K562 (cell line): ENCODE results near the gene EPS8L1. TPM values are rescaled to one million over a fixed set of nuclear protein-coding genes. Genes with fewer than 3 reads are reported as not detected.

Source experiments
- ARID1B ChIP-seq: fragments of 450-650 bp; IDR thresholded peaks from 2 replicates; pipeline ENCODE4 v1.6.1; 2016; ENCODE audit warnings: antibody characterized with exemption, mild to moderate bottlenecking, inconsistent platforms
- CREM ChIP-seq: IDR thresholded peaks from 2 replicates; pipeline ENCODE4 v1.6.1; 2014; ENCODE audit warnings: antibody characterized with exemption, low read depth
- FOXJ3 ChIP-seq: sonication (generic); formaldehyde crosslinking; IDR thresholded peaks from 2 replicates; pipeline ENCODE4 v1.4.0; 2020; ENCODE audit warnings: mild to moderate bottlenecking, missing genetic modification reagents
- MIER1 ChIP-seq: fragments of 450-650 bp; IDR thresholded peaks from 2 replicates; pipeline ENCODE4 v1.6.1; 2016; ENCODE audit warnings: antibody characterized with exemption, mild to moderate bottlenecking, low read depth
- MNT ChIP-seq, 2 experiments: fragments of 450-650 bp; conservative IDR thresholded peaks; 2 replicates each; pipeline ENCODE4 v1.6.1; 2017; ENCODE audit warnings: mild to moderate bottlenecking in 2 of 2, moderate library complexity in 2 of 2
- NFIC ChIP-seq: fragments of 450-650 bp; IDR thresholded peaks from 2 replicates; pipeline ENCODE4 v1.6.1; 2017; ENCODE audit warnings: mild to moderate bottlenecking, inconsistent platforms
- NFRKB ChIP-seq: fragments of 450-650 bp; IDR thresholded peaks from 2 replicates; pipeline ENCODE4 v1.6.1; 2016; ENCODE audit warnings: low read depth
- NR2C2 ChIP-seq, 2 experiments: fragments of 200-800 bp in 1 of 2; sonication (Bioruptor generic) in 1 of 2; sonication (generic) in 1 of 2; formaldehyde crosslinking in 1 of 2; IDR thresholded peaks; 2 replicates each; pipeline versions ENCODE4 v1.6.1 to v1.8.0; 2016 to 2022; ENCODE audit warnings: mild to moderate bottlenecking in 1 of 2, missing compliant biosample characterization in 1 of 2, missing genetic modification characterization in 1 of 2, missing genetic modification reagents in 1 of 2
- PRPF4 ChIP-seq: fragments of 200-400 bp; formaldehyde crosslinking; IDR thresholded peaks from one replicate; pipeline ENCODE4 v1.6.1; 2017; ENCODE audit warnings: low read length, low read depth, mild to moderate bottlenecking; ENCODE audit not compliant: insufficient read depth, poor library complexity, severe bottlenecking
- PURB ChIP-seq: sonication (generic); formaldehyde crosslinking; IDR thresholded peaks from 2 replicates; pipeline ENCODE4 v1.9.0; 2021; ENCODE audit warnings: low read depth, mild to moderate bottlenecking, missing genetic modification reagents
- RFX7 ChIP-seq: fragments of 250-450 bp; sonication (Bioruptor Pico); IDR thresholded peaks from 2 replicates; pipeline ENCODE4 v1.5.1; 2021; ENCODE audit warnings: mild to moderate bottlenecking
- SMARCA4 ChIP-seq: fragments of 450-650 bp; IDR thresholded peaks from 2 replicates; pipeline ENCODE4 v1.6.1; 2016
- SNIP1 ChIP-seq: fragments of 450-650 bp; IDR thresholded peaks from 2 replicates; pipeline ENCODE4 v1.7.1; 2017; ENCODE audit warnings: low read depth, mild to moderate bottlenecking
- TAF7 ChIP-seq: fragments of 450-650 bp; IDR thresholded peaks from 2 replicates; pipeline ENCODE4 v1.6.1; 2016; ENCODE audit warnings: missing genetic modification characterization, missing compliant biosample characterization
- TBL1XR1 ChIP-seq, 2 experiments: IDR thresholded peaks; 2 replicates each; pipeline ENCODE4 v1.6.1; 2012; ENCODE audit warnings: improper control_type of control experiment in 2 of 2, low read length in 2 of 2, mild to moderate bottlenecking in 1 of 2
- TOE1 ChIP-seq, 2 experiments: fragments of 450-650 bp in 1 of 2; sonication (generic) in 1 of 2; formaldehyde crosslinking in 1 of 2; IDR thresholded peaks; 2 replicates each; pipeline versions ENCODE4 v1.7.1 to v1.8.0; 2016 to 2022; ENCODE audit warnings: borderline replicate concordance in 2 of 2, mild to moderate bottlenecking in 2 of 2, antibody characterized with exemption in 1 of 2, inconsistent platforms in 1 of 2, low read depth in 1 of 2, missing genetic modification reagents in 1 of 2, moderate library complexity in 1 of 2
- VEZF1 ChIP-seq: fragments of 200-800 bp; sonication (Bioruptor generic); IDR thresholded peaks from 2 replicates; pipeline ENCODE4 v1.6.1; 2017; ENCODE audit warnings: missing genetic modification characterization, missing compliant biosample characterization
- ZMIZ1 ChIP-seq, 2 experiments: fragments of 150-350 bp in 1 of 2; IDR thresholded peaks; 2 replicates each; pipeline ENCODE4 v1.6.1; 2012 to 2016; ENCODE audit warnings: low read depth in 2 of 2, low read length in 2 of 2, mild to moderate bottlenecking in 1 of 2, moderate library complexity in 1 of 2
- ZNF316 ChIP-seq: fragments of 450-650 bp; IDR thresholded peaks from 2 replicates; pipeline ENCODE4 v1.6.1; 2016
- polyA plus RNA-seq, 8 experiments: library from polyadenylated mRNA; depleted of rRNA in 4 of 8; stranded (reverse) in 5 of 8; unstranded in 3 of 8; fragments of >200 nt; fragmentation: Nextera tagmentation in 2 of 8; fragmentation: Illumina TruSeq in 1 of 8; extraction: Ambion mirVana in 2 of 8; extraction: Trizol in 1 of 8; gene quantifications; 2 replicates each; pipeline versions ENCODE4 v1.2.1 to v1.2.3, GENCODE V29; 2011 to 2014; ENCODE audit warnings: inconsistent platforms in 1 of 8, missing spikeins in 1 of 8
- total RNA-seq, 7 experiments: library from RNA; depleted of rRNA in 6 of 7; stranded (reverse); fragments of >200 nt in 6 of 7; fragmentation: Illumina TruSeq in 2 of 7; extraction: Trizol in 2 of 7; gene quantifications; 2 replicates each; pipeline versions ENCODE4 v1.2.1 to v1.2.3, GENCODE V29; 2011 to 2021; ENCODE audit warnings: low replicate concordance in 1 of 7

EPS8L1 gene
- total and polyA plus RNA-seq, 9 of the 15 experiments (the other 6 are each of a cell fraction or from before 2014, with no cell fraction given), result 0.35 to 22.1 (median 11.9) TPM

GRCh38 chr19:55080121-55080967 lies 4.7 kb downstream of the EPS8L1 start (continued):
- TF ChIP-seq PRPF4 (no peak), SNIP1 (no peak), FOXJ3 (CRISPR knock-in tag) (no peak), NR2C2 (CRISPR knock-in tag; IDR thresholded peaks at IDR 0.05) (no peak), NR2C2 (tag; IDR thresholded peaks at IDR 0.05) (no peak), TBL1XR1 (IDR thresholded peaks at IDR 0.05; ENCODE audit: low read length in 2 of 2) (0 out of 4 replicates have a peak, but pooled peaks of 1 of the 2 experiments have one; percentile 40), CREM (0 out of 2 replicates have a peak, but pooled peaks have one; percentile 38), MNT (conservative IDR thresholded peaks at IDR 0.05) (peak; percentile 92 to 93), TAF7 (tag) (no peak; the same call in 1 of the 2 replicates), ARID1B (peak; percentile 75), NFIC (peak; percentile 45), NFRKB (peak; percentile 79), ZNF316 (0 out of 2 replicates have a peak, but pooled peaks have one; percentile 3), MIER1 (peak; percentile 76), VEZF1 (no peak), TOE1 (IDR thresholded peaks at IDR 0.05; ENCODE audit: borderline replicate concordance) (peak; percentile 87), TOE1 (CRISPR knock-in tag; IDR thresholded peaks at IDR 0.05; ENCODE audit: borderline replicate concordance, low read depth) (no peak), PURB (CRISPR knock-in tag) (no peak), ZMIZ1 (IDR thresholded peaks at IDR 0.05; ENCODE audit: low read depth in 2 of 2, low read length in 2 of 2) (no peak), SMARCA4 (peak; percentile 62), RFX7 (CRISPR knock-in tag) (no peak)
